ENCODE measurements around the gene ARHGAP15.

Gene ARHGAP15

GRCh38 chr2:143736904-143737303, 607.7 kb downstream of the ARHGAP15 start:
- Histone ChIP-seq H3K9me2 (replicated peaks; ENCODE audit: insufficient read depth, low read length) (no peaks in the 10 kb centered on the region), H3K9ac (ENCODE audit: low read length) (no peak overlapping the region), H3K9me3 (ENCODE audit: insufficient read depth, low read length) (no peaks in the 10 kb centered on the region), H3K4me2 (ENCODE audit: low read depth, low read length, poor library complexity, severe bottlenecking) (no peak overlapping the region), H4K20me1 (ENCODE audit: low read depth, low read length) (no peaks in the 10 kb centered on the region), H3K36me3 (ENCODE audit: low read length) (no peaks in the 10 kb centered on the region), H2AFZ (ENCODE audit: low read depth, low read length, severe bottlenecking) (no peak overlapping the region), H3K4me3 (ENCODE audit: insufficient read depth, low read length, poor library complexity, severe bottlenecking) (no peak overlapping the region), H3K27ac (ENCODE audit: low read depth, low read length) (no peak overlapping the region), H3K27me3 (ENCODE audit: low read length) (no peaks in the 10 kb centered on the region), H3K79me2 (ENCODE audit: insufficient read depth, low read length) (no peaks in the 10 kb centered on the region), H3F3A (ENCODE audit: insufficient read depth) (no peaks in the 10 kb centered on the region)
- TF ChIP-seq, protein P1, sequence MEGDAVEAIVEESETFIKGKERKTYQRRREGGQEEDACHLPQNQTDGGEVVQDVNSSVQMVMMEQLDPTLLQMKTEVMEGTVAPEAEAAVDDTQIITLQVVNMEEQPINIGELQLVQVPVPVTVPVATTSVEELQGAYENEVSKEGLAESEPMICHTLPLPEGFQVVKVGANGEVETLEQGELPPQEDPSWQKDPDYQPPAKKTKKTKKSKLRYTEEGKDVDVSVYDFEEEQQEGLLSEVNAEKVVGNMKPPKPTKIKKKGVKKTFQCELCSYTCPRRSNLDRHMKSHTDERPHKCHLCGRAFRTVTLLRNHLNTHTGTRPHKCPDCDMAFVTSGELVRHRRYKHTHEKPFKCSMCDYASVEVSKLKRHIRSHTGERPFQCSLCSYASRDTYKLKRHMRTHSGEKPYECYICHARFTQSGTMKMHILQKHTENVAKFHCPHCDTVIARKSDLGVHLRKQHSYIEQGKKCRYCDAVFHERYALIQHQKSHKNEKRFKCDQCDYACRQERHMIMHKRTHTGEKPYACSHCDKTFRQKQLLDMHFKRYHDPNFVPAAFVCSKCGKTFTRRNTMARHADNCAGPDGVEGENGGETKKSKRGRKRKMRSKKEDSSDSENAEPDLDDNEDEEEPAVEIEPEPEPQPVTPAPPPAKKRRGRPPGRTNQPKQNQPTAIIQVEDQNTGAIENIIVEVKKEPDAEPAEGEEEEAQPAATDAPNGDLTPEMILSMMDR (IDR thresholded peaks at IDR 0.05; ENCODE audit: insufficient read depth, low read length, poor library complexity, severe bottlenecking), result no peak
- TF ChIP-seq EZH2phosphoT487 (conservative IDR thresholded peaks at IDR 0.05; ENCODE audit: low read length), result no peak

DNA sequence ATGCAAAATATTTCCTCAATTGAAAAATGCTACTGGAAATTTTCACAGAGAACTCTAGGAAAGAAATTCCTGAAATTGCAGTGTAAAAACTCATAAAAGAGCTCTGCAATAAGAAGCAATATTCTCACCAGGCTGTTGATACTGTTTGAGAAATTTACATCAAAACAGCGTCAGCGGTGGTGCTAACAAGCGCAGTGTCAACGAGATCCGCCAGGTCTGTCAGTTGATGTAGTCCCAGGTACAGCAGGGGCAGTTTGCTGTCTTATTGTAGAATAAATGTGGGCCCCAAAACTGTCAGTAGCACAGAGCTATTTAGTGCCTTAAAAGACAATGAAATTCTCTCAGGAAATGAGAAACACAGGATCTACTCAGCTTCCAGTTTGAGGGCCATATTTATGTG, 611.2 kb downstream of the ARHGAP15 start:
- H3K9me3 ChIP-seq (ENCODE audit: insufficient read depth, low read length), result no peaks in the 10 kb centered on the region
- H3F3A ChIP-seq (ENCODE audit: insufficient read depth), result no peaks in the 10 kb centered on the region
- no peaks in the 10 kb centered on the region for H4K20me1 ChIP-seq (ENCODE audit: low read depth, low read length)
- H3K4me3 ChIP-seq (ENCODE audit: insufficient read depth, low read length, poor library complexity, severe bottlenecking), result no peak overlapping the region
- H3K9me2 ChIP-seq (replicated peaks; ENCODE audit: insufficient read depth, low read length), result no peaks in the 10 kb centered on the region
- no peak overlapping the region for H2AFZ ChIP-seq (ENCODE audit: low read depth, low read length, severe bottlenecking)
- H3K79me2 ChIP-seq (ENCODE audit: insufficient read depth, low read length), result no peaks in the 10 kb centered on the region
- no peak overlapping the region for H3K9ac ChIP-seq (ENCODE audit: low read length)
- H3K27me3 ChIP-seq (ENCODE audit: low read length), result no peaks in the 10 kb centered on the region
- TF ChIP-seq EZH2phosphoT487 (conservative IDR thresholded peaks at IDR 0.05; ENCODE audit: low read length), result no peak
- TF ChIP-seq, protein P1 (IDR thresholded peaks at IDR 0.05; ENCODE audit: insufficient read depth, low read length, poor library complexity, severe bottlenecking), result no peak
- no peak overlapping the region for H3K27ac ChIP-seq (ENCODE audit: low read depth, low read length)
- H3K4me2 ChIP-seq (ENCODE audit: low read depth, low read length, poor library complexity, severe bottlenecking), result no peak overlapping the region
- H3K36me3 ChIP-seq (ENCODE audit: low read length), result no peaks in the 10 kb centered on the region

GRCh38 chr2:143741205-143741604, 612.0 kb downstream of the ARHGAP15 start:
- H4K20me1 ChIP-seq (ENCODE audit: low read depth, low read length), result no peaks in the 10 kb centered on the region
- H2AFZ ChIP-seq (ENCODE audit: low read depth, low read length, severe bottlenecking), result no peak overlapping the region
- H3K4me2 ChIP-seq (ENCODE audit: low read depth, low read length, poor library complexity, severe bottlenecking), result no peak overlapping the region
- no peak overlapping the region for H3K27ac ChIP-seq (ENCODE audit: low read depth, low read length)
- no peak overlapping the region for H3K4me3 ChIP-seq (ENCODE audit: insufficient read depth, low read length, poor library complexity, severe bottlenecking)
- no peaks in the 10 kb centered on the region for H3K36me3 ChIP-seq (ENCODE audit: low read length)
- H3K79me2 ChIP-seq (ENCODE audit: insufficient read depth, low read length), result no peaks in the 10 kb centered on the region
- H3K27me3 ChIP-seq (ENCODE audit: low read length), result no peaks in the 10 kb centered on the region
- TF ChIP-seq, protein P1 (IDR thresholded peaks at IDR 0.05; ENCODE audit: insufficient read depth, low read length, poor library complexity, severe bottlenecking), result no peak
- no peak for TF ChIP-seq EZH2phosphoT487 (conservative IDR thresholded peaks at IDR 0.05; ENCODE audit: low read length)
- no peaks in the 10 kb centered on the region for H3K9me3 ChIP-seq (ENCODE audit: insufficient read depth, low read length)
- no peaks in the 10 kb centered on the region for H3F3A ChIP-seq (ENCODE audit: insufficient read depth)
- no peak overlapping the region for H3K9ac ChIP-seq (ENCODE audit: low read length)
- H3K9me2 ChIP-seq (replicated peaks; ENCODE audit: insufficient read depth, low read length), result no peaks in the 10 kb centered on the region

All from SU-DHL-6 (cell line).